Erythroblast (primary cell): ENCODE measurements around the gene MYO9B.

Source experiments
- GATA1 ChIP-seq: IDR thresholded peaks from 2 replicates; pipeline ENCODE4 v1.6.1; 2011; ENCODE audit warnings: low read depth, mild to moderate bottlenecking, control low read depth, low read length, moderate library complexity
- POLR2A ChIP-seq: IDR thresholded peaks from 2 replicates; pipeline ENCODE4 v1.6.1; 2011; ENCODE audit warnings: mild to moderate bottlenecking, low read length

- no peak for TF ChIP-seq POLR2A
- no peak for TF ChIP-seq GATA1
Measured at GRCh38 chr19:17216058-17216670, 140.6 kb downstream of the MYO9B start.
